C4-2B (cell line): ENCODE data around the gene IFNK.

Experiments used
- H3K27ac ChIP-seq: fragments of 450-650 bp; 2 replicates; pipeline ENCODE4 v1.5.1; 2017
- ZFX ChIP-seq: fragments of 450-650 bp; IDR thresholded peaks from 2 replicates; pipeline ENCODE4 v1.6.1; 2017
- TF ChIP-seq, protein P1 (sequence below): fragments of 450-650 bp; conservative IDR thresholded peaks from 2 replicates; pipeline ENCODE4 v1.5.1; 2017; ENCODE audit warnings: mild to moderate bottlenecking

The IFNK gene

DNA sequence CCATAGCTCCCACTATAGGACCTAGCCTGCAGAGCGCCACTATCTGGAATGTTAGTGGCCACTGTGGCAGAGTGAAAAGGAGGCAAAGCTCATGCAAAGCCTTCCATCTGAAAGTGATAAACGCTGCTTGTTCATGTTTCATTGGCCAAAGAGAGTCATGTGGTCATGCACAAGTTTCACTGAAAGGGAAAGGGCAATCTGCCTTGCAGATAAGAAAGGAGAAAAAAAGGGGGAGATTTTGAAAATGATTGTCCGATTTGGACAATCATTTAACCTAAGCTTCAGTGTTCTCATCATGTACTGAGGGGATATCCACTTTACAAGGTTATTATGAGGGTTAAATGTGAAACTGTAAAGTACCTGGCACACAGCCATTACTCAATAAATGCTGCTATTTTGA lies 14.6 kb downstream of the IFNK start:
- no peak overlapping the region for H3K27ac ChIP-seq
- TF ChIP-seq, protein P1, sequence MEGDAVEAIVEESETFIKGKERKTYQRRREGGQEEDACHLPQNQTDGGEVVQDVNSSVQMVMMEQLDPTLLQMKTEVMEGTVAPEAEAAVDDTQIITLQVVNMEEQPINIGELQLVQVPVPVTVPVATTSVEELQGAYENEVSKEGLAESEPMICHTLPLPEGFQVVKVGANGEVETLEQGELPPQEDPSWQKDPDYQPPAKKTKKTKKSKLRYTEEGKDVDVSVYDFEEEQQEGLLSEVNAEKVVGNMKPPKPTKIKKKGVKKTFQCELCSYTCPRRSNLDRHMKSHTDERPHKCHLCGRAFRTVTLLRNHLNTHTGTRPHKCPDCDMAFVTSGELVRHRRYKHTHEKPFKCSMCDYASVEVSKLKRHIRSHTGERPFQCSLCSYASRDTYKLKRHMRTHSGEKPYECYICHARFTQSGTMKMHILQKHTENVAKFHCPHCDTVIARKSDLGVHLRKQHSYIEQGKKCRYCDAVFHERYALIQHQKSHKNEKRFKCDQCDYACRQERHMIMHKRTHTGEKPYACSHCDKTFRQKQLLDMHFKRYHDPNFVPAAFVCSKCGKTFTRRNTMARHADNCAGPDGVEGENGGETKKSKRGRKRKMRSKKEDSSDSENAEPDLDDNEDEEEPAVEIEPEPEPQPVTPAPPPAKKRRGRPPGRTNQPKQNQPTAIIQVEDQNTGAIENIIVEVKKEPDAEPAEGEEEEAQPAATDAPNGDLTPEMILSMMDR, result no peak
- no peak for TF ChIP-seq ZFX

DNA sequence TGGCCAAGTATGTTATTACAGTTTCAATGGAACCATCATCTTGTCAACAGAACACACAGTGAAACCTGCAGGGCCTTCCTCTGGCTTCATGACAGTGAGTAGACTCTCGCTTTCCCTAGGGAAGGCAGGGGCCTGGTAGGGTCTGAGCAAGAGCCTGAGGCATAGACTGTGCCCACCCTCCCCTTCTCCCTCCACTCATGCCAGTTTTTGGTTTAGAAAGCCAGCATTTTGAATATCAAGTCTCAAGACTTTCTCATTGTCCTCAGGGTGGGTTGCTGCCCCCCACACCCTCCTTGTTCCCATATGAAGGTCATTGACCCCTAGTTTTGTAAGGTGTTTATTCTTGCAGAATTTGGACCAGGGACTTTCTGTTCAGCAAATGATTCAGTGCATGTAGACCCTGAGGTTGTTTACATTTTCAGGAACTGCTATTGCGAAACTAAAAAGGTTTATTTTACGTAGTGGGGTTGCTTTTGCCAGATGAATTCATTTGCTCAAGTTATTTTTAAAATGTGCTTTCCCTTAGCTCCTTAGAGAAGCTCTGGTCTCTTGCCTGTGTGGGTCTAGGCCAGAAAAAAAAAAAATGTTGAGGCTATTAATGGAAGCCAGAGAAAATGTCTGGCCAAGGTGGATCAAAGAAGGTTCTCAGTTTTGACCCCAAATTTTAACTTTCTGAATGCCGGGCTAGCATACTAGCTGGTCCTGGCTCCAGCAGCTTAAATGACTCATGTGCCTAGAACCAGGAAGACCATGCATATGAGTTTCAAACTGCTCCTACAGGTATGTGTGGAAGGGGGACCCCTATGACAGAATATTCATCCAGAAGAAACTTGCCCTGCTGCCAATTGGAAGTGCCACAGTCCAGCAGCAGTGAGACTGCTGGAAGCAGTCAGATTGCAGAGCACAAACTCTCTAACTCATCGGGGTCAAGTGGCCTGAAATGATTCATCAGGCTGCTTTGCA lies 15.7 kb downstream of the IFNK start:
- TF ChIP-seq ZFX, result no peak
- TF ChIP-seq, protein P1, result no peak
- H3K27ac ChIP-seq, result no peak overlapping the region

DNA sequence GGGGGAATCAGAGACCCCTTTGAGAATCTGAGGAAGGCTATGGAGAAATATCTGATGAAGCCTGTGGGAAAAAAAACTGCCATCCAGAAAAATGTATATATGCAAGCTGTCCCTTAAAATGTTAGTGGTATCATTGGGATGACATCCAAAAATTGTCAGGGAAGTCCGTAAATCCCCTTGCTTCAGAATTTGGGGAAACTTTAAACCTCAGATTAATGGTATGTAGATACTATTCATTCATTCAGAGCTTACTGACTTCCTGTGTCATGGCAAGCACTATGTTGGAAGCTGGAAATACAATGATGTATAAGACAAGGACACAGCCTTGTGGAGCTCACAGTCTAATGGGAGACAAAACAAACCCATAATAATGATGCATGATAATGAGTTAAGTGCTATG lies 16.4 kb downstream of the IFNK start:
- TF ChIP-seq, protein P1, result no peak
- no peak for TF ChIP-seq ZFX
- no peak overlapping the region for H3K27ac ChIP-seq

DNA sequence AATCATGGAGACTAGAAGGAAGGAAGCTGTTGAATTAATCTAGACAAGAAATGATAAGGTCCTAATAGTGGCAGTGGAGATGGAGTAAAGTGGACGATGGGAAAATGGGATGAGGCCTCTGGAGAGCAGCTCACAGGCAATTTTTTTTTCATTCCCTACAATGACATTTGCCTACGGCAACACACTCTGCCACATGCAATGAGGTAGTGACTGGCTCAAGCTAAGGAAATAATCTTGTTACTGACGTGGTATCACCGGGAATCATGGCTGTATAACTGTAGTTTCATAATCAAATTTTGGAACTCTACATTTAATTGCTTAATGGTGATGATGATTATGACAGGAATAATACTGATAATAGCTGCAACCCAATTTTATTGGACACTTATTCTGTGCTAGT lies 17.6 kb downstream of the IFNK start:
- TF ChIP-seq, protein P1, result no peak
- TF ChIP-seq ZFX, result no peak
- H3K27ac ChIP-seq, result no peak overlapping the region

DNA sequence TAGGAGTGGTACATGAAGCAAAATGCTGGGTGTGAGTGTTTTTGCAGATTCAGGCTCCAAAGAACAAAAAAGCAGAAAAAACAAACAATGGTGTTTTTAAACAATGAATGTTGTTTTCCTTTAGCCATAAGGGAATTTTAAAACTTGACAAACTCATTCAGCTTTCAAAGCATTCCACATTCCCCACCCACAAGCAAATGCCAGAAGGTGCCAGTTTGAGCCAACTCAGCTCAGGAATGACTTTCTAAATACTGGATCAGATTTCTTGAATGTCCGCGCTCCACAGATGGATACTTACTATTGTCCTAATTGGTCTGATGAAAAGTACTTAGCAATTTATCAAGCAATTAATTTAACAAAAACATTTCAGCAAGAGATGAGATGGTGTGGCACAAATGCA lies 18.4 kb downstream of the IFNK start:
- TF ChIP-seq, protein P1, result no peak
- no peak for TF ChIP-seq ZFX
- H3K27ac ChIP-seq, result no peak overlapping the region

DNA sequence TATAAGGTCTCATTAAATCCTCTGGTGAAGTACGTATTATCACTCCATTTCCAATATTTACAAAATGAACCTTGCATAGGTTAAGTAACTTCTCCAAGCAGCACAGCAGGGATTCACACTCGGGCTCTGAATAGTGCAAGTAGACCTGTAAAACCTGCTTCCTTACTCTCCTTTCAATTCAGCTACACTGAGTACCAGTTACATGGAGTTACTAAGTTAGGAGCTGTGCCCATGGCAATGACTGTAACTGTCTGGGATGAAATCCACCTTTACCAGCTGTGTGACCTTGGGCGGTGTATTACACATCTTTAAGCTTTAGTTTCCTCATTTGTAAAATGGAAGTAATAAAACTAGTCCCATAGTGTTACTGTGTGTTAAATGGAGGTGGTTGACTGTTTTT lies 21.4 kb downstream of the IFNK start:
- no peak overlapping the region for H3K27ac ChIP-seq
- TF ChIP-seq, protein P1, result no peak
- no peak for TF ChIP-seq ZFX

DNA sequence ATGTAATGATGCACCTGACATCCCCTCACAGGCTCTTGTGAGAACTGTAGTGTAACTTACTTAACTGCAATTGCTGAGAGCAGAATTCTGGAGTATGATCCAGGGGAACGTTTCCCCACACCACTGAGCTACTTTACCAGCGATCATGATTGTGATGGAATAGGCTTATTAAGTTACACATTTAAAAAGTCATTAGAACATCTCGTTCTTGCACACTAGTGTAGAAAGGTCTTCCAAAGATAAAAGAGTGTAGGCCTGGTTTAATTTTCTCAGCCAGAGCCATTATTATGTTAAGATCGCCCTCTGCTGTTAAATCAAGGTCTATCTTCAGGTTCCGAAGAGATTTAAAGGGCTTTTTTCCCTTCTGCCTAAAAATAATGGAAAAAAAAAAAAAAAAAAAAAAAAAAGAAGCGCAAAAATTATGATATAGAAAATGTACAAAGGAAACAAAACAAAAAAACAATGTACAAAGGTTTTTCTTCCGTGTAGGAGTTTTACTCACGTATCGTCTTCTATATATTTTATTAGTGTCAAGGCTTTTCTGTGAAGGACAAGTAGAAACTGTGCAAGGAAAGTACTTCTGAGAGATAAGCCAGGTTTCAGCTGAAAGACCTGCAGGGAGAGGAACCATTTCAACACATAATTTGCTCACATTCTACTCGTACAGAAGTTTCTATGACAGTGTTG lies 24.1 kb downstream of the IFNK start:
- no peak overlapping the region for H3K27ac ChIP-seq
- TF ChIP-seq, protein P1, result peak; percentile 68
- no peak for TF ChIP-seq ZFX
